CD14-positive monocyte (primary cell): ENCODE measurements around the gene CDK2. TPM values are rescaled to one million over a fixed set of nuclear protein-coding genes. Genes with fewer than 3 reads are reported as not detected.

Experiments used
- DNase-seq, 3 donors: peaks; one replicate each; pipeline ENCODE4 v3.0.0-alpha.2; 2011 to 2022
- H2AFZ ChIP-seq: 2 replicates; pipeline ENCODE4 v1.6.0; 2012; ENCODE audit warnings: mild to moderate bottlenecking, low read depth, low read length, inconsistent platforms; ENCODE audit not compliant: insufficient read depth, poor library complexity, severe bottlenecking
- H3K27ac ChIP-seq, 2 donors: 1 replicate in 1 of 2; 2 replicates in 1 of 2; pipeline ENCODE4 v1.5.1; 2012 to 2013; ENCODE audit warnings: low read length in 2 of 2, control low read depth in 1 of 2, inconsistent platforms in 1 of 2, low read depth in 1 of 2, mild to moderate bottlenecking in 1 of 2
- H3K27me3 ChIP-seq, 2 donors: one replicate each; pipeline versions ENCODE4 v1.6.0 to v1.6.1; 2011 to 2013; ENCODE audit warnings: low read length in 2 of 2; ENCODE audit not compliant: control insufficient read depth in 2 of 2, insufficient read depth in 2 of 2
- H3K36me3 ChIP-seq, 2 donors: replicated peaks in 1 of 2; 1 replicate in 1 of 2; 2 replicates in 1 of 2; pipeline versions ENCODE4 v1.5.1 to v1.6.1; 2012 to 2013; ENCODE audit warnings: low read length in 2 of 2, control low read depth in 1 of 2, inconsistent platforms in 1 of 2, mild to moderate bottlenecking in 1 of 2; ENCODE audit not compliant: insufficient read depth in 2 of 2, control insufficient read depth in 1 of 2
- H3K4me1 ChIP-seq, 2 donors: 1 replicate in 1 of 2; 2 replicates in 1 of 2; pipeline versions ENCODE4 v1.5.1 to v1.6.1; 2012 to 2013; ENCODE audit warnings: low read length in 2 of 2, control low read depth in 1 of 2, inconsistent platforms in 1 of 2, mild to moderate bottlenecking in 1 of 2, moderate library complexity in 1 of 2; ENCODE audit not compliant: insufficient read depth in 2 of 2, control insufficient read depth in 1 of 2
- H3K4me2 ChIP-seq: replicated peaks from 2 replicates; pipeline ENCODE3; 2012; ENCODE audit warnings: low read length, moderate library complexity, mild to moderate bottlenecking; ENCODE audit not compliant: poor library complexity, severe bottlenecking; ENCODE audit errors: extremely low read depth
- H3K4me3 ChIP-seq, 3 experiments: fragments of 200-600 bp in 1 of 3; sonication (generic) in 1 of 3; replicated peaks in 1 of 3; 1 replicate in 2 of 3; 2 replicates in 1 of 3; pipeline ENCODE4 v1.5.1; 2011 to 2013; ENCODE audit warnings: low read length in 3 of 3, mild to moderate bottlenecking in 3 of 3, control low read depth in 2 of 3, low read depth in 2 of 3, inconsistent platforms in 1 of 3, moderate library complexity in 1 of 3
- H3K79me2 ChIP-seq: 2 replicates; pipeline ENCODE4 v1.6.0; 2012; ENCODE audit warnings: mild to moderate bottlenecking, control low read depth, inconsistent platforms, low read length, moderate library complexity; ENCODE audit not compliant: insufficient read depth
- H3K9ac ChIP-seq: 2 replicates; pipeline ENCODE4 v1.6.0; 2017; ENCODE audit warnings: low read length, mild to moderate bottlenecking; ENCODE audit not compliant: insufficient read depth, poor library complexity, severe bottlenecking
- H3K9me3 ChIP-seq, 2 donors: replicated peaks in 1 of 2; 1 replicate in 1 of 2; 2 replicates in 1 of 2; pipeline versions ENCODE4 v1.5.1 to v1.6.1; 2012 to 2013; ENCODE audit warnings: low read length in 2 of 2, control low read depth in 1 of 2; ENCODE audit not compliant: control insufficient read depth in 1 of 2, insufficient read depth in 1 of 2
- H4K20me1 ChIP-seq: 2 replicates; pipeline ENCODE4 v1.6.0; 2012; ENCODE audit warnings: mild to moderate bottlenecking, low read length, control low read depth, moderate library complexity; ENCODE audit not compliant: insufficient read depth
- H3K27ac Mint-ChIP-seq, 7 donors: one replicate each; pipeline ENCODE4 v1.8.0; 2020; ENCODE audit warnings: mild to moderate bottlenecking in 7 of 7, mixed read lengths in 7 of 7, moderate library complexity in 6 of 7, inconsistent platforms in 2 of 7
- H3K27me3 Mint-ChIP-seq, 3 donors: one replicate each; pipeline ENCODE4 v1.8.0; 2021 to 2022; ENCODE audit warnings: low read depth in 3 of 3, mild to moderate bottlenecking in 3 of 3, mixed read lengths in 3 of 3, moderate library complexity in 3 of 3, inconsistent platforms in 1 of 3
- H3K36me3 Mint-ChIP-seq, 2 donors: one replicate each; pipeline ENCODE4 v1.8.0; 2020; ENCODE audit warnings: mixed read lengths in 2 of 2, inconsistent platforms in 1 of 2, mild to moderate bottlenecking in 1 of 2
- H3K4me1 Mint-ChIP-seq: one replicate; pipeline ENCODE4 v1.8.0; 2020; ENCODE audit warnings: mild to moderate bottlenecking, mixed read lengths
- H3K4me3 Mint-ChIP-seq, 2 donors: one replicate each; pipeline ENCODE4 v1.8.0; 2020; ENCODE audit warnings: mild to moderate bottlenecking in 2 of 2, mixed read lengths in 2 of 2, moderate library complexity in 1 of 2
- H3K9me3 Mint-ChIP-seq, 7 donors: one replicate each; pipeline ENCODE4 v1.8.0; 2020 to 2022; ENCODE audit warnings: mixed read lengths in 7 of 7, mild to moderate bottlenecking in 6 of 7, moderate library complexity in 6 of 7, inconsistent platforms in 2 of 7
- CTCF ChIP-seq: fragments of 200-600 bp; IDR thresholded peaks from one replicate; pipeline ENCODE4 v1.8.0; 2022; ENCODE audit warnings: antibody characterized with exemption, mild to moderate bottlenecking
- WGBS: methylation state at CpG from one replicate; pipeline ENCODE4 v1.1.5; 2013; ENCODE audit warnings: missing lambda C conversion rate; ENCODE audit not compliant: insufficient coverage; 5-methylcytosine and 5-hydroxymethylcytosine counted together
- intact Hi-C, 2 donors: fragments of 100-400 bp; cut with micrococcal nuclease; formaldehyde crosslinking; loops; one replicate each; pipeline versions ENCODE4 v1.15.0 to v1.15.1; 2023
- polyA plus RNA-seq, 3 donors: library from polyadenylated mRNA; depleted of rRNA in 1 of 3; unstranded in 2 of 3; stranded (reverse) in 1 of 3; fragments of 300-500 nt in 2 of 3; fragments of >200 nt in 1 of 3; fragmentation: Illumina TruSeq in 2 of 3; gene quantifications; 1 replicate in 2 of 3; 2 replicates in 1 of 3; pipeline ENCODE4 v1.2.3, GENCODE V29; 2012 to 2021

Gene CDK2
- polyA plus RNA-seq, 3 donors: 4.1 to 11.8 (median 4.7) TPM

GRCh38 chr12:55982319-55982936 is 15.8 kb downstream of the CDK2 start:
- Mint-ChIP-seq H3K4me3 (no peak overlapping the region), H3K4me1 (peaks cover 36% of the 10 kb centered on the region), H3K9me3 (peaks cover 0 to 3% (median 0%) of the 10 kb centered on the region in 7 donors), H3K36me3 (peaks cover 36 to 73% of the 10 kb centered on the region in 2 donors), H3K27me3 (peaks cover 0 to 1% (median 0%) of the 10 kb centered on the region in 3 donors), H3K27ac (peak overlapping the region in 1 of 7 donors; percentile 11)
- no CpG with 5 or more reads among the region's 3 CpGs for WGBS
- no peak for DNase-seq
- peaks cover 33% of the 10 kb centered on the region for H4K20me1 ChIP-seq
- H2AFZ ChIP-seq: no peak overlapping the region
- no peaks in the 10 kb centered on the region for H3K27me3 ChIP-seq
- TF ChIP-seq CTCF: no peak
- peaks cover 20 to 55% of the 10 kb centered on the region in 2 donors for H3K36me3 ChIP-seq
- H3K9ac ChIP-seq: no peak overlapping the region
- no peak overlapping the region for H3K4me2 ChIP-seq
- H3K27ac ChIP-seq: no peak overlapping the region
- peaks cover 17 to 40% of the 10 kb centered on the region in 2 donors for H3K4me1 ChIP-seq
- no peaks in the 10 kb centered on the region for H3K9me3 ChIP-seq
- H3K4me3 ChIP-seq: no peak overlapping the region
- peaks cover 23% of the 10 kb centered on the region for H3K79me2 ChIP-seq
- intact Hi-C loops: no loop called here

- Histone ChIP-seq H3K27me3 (no peaks in the 10 kb centered on the region), H4K20me1 (peaks cover 24% of the 10 kb centered on the region), H3K79me2 (peaks cover 14% of the 10 kb centered on the region), H3K9me3 (no peaks in the 10 kb centered on the region), H3K4me3 (no peak overlapping the region), H3K9ac (no peak overlapping the region), H2AFZ (no peak overlapping the region), H3K4me1 (peaks cover 13 to 31% of the 10 kb centered on the region in 2 donors), H3K36me3 (peaks cover 25 to 63% of the 10 kb centered on the region in 2 donors), H3K4me2 (no peak overlapping the region), H3K27ac (peak overlapping the region in 1 of 2 donors; percentile 26)
- Mint-ChIP-seq H3K4me3 (no peak overlapping the region), H3K27me3 (peaks cover 0 to 1% (median 0%) of the 10 kb centered on the region in 3 donors), H3K36me3 (peaks cover 42 to 76% of the 10 kb centered on the region in 2 donors), H3K27ac (peak overlapping the region in 5 of 7 donors; percentile 0 to 76 (median 62)), H3K4me1 (peaks cover 27% of the 10 kb centered on the region), H3K9me3 (peaks cover 0 to under 1% (median 0%) of the 10 kb centered on the region in 7 donors)
- DNase-seq: no peak
- WGBS: 0% methylated on average over 2 of the region's 4 CpGs
- TF ChIP-seq CTCF: no peak
- intact Hi-C loops: no loop called here
Observed at GRCh38 chr12:55983232-55983842, 16.7 kb downstream of the CDK2 start.
